NCI-H2081 treated with DMSO at 0.1 percent for 48 hours (cell line): Measurements from ENCODE around the gene ICA1L.

Source experiments
- DNase-seq: peaks from one replicate; lab custom pipeline; 2025; lab: John Stamatoyannopoulos, UW

ICA1L gene

GRCh38 chr2:202736826-202737225, 134.7 kb downstream of the ICA1L start:
- DNase-seq: no peak

- no peak for DNase-seq
Measured at GRCh38 chr2:202726070-202726469, 145.5 kb downstream of the ICA1L start.

GRCh38 chr2:202723746-202724145, 147.8 kb downstream of the ICA1L start:
- DNase-seq: no peak
